DOHH2 (cell line): Measurements from ENCODE around the gene RHO.

Experiments used
- CTCF ChIP-seq: fragments of 200-600 bp; sonication (generic); IDR thresholded peaks from one replicate; pipeline ENCODE4 v1.5.1; 2014; ENCODE audit warnings: antibody characterized with exemption, mild to moderate bottlenecking, low read depth, low read length; ENCODE audit not compliant: poor library complexity, severe bottlenecking
- EZH2phosphoT487 ChIP-seq: fragments of 200-600 bp; sonication (generic); IDR thresholded peaks from 2 replicates; pipeline ENCODE4 v1.6.1; 2017; ENCODE audit warnings: borderline replicate concordance, mild to moderate bottlenecking, antibody characterized with exemption, low read length, moderate library complexity, mixed read lengths

GRCh38 chr3:129556890-129557547 is 28.6 kb downstream of the RHO start:
- TF ChIP-seq CTCF, result no peak
- no peak for TF ChIP-seq EZH2phosphoT487
